ENCODE measurements around the gene HMCN1.
"Not testable (repeated sequence)": the region's sequence is repeated elsewhere in the genome, so short reads cannot be mapped to it uniquely, and the experiment has no call there.

The HMCN1 gene

DNA sequence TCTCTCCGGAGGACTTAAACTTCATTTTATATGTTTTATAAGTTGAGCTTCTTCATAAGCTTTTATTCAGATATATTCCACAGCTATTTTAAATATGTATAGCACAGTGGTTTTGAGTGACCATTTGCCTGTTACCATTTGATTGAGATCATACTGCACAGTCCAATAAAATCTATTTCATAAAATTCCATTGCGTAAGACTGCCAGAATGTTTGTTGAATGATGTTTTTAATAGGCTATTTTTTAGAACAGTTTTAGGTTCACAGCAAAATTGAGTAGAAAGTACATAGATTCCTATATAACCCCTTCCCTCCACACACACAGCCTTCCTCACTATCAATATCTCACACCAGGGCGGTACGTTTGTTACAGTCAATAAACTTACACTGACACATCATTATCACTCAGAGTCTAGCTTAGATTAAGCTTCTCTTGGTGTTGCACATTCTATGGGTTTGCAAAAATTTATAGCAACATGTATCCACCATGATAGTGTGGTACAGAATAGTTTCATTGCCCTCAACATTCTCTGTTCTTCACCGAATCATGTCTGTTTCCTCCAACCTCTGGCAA is 433.0 kb downstream of the HMCN1 start:
- no peak for DNase-seq

DNA sequence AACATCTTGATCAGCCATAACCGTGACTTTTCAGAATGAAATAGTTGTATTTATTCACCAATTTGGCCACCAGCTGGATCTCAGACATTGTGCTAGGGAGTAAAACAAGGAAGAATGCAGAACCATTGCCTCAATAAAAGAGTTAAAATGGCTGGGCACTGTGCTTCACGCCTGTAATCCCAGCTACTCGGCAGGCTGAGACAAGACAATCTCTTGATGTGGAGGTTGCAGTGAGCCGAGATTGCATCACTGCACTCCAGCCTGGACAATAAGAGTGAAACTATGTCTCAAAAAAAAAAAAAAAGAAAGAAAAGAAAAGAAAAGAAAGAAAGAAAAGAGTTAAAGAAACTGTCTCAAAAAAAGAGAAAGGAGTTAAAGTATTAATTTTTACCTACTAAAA is 441.4 kb downstream of the HMCN1 start:
- DNase-seq = no peak

DNA sequence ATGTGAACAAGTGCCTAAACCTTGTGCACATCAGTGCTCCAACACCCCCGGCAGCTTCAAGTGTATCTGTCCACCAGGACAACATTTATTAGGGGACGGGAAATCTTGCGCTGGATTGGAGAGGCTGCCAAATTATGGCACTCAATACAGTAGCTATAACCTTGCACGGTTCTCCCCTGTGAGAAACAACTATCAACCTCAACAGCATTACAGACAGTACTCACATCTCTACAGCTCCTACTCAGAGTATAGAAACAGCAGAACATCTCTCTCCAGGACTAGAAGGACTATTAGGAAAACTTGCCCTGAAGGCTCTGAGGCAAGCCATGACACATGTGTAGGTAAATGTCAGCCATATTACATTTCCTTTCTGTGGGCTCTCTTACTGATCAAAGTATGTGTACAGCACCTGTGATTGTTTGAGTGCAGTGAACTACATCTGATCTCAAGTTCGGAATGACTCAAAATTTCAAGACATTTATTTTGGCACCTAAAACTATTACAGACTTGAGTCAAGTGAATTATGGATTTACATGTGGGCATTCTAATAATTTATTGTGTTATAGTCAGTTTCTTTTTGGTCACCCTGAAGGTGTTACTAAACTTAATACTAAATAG is 444.3 kb downstream of the HMCN1 start:
- no peak for DNase-seq

DNA sequence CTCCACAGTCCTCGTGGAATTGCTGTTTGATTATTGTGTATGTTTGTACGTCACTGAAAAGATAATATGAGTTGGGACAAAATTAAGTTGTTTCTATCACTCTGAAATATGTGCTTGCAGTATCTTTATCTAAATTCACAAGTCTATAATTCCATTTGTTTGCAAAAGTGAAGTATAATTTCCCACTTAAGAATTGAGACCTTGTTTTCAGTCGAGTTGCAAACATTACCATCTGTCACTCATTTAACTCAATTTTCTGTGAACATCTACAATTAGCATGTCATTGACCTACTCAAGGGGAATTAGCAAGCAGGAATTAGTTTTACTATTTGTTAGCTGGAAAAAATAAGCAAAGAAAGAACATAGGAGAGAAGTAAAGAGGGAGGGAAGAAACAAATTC is 445.0 kb downstream of the HMCN1 start:
- DNase-seq = no peak

DNA sequence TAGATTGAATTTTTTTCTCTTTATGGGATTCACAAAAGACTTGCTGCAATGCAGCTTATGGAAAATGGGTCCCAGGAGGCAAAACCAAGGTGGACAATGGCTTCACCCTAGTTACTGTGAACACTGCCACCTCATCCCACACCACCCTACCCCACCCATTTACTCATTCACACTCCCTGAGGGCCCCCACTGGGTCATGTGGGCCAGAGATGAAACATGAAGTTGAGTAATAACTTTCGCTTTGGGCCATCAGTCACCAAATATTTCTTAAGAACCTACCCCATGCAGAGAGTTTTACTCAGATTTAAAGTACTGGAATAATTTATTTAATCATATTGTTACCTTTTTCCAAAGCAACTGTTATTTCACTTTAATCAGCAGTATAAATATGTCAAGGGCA is 449.0 kb downstream of the HMCN1 start:
- DNase-seq = no peak

DNA sequence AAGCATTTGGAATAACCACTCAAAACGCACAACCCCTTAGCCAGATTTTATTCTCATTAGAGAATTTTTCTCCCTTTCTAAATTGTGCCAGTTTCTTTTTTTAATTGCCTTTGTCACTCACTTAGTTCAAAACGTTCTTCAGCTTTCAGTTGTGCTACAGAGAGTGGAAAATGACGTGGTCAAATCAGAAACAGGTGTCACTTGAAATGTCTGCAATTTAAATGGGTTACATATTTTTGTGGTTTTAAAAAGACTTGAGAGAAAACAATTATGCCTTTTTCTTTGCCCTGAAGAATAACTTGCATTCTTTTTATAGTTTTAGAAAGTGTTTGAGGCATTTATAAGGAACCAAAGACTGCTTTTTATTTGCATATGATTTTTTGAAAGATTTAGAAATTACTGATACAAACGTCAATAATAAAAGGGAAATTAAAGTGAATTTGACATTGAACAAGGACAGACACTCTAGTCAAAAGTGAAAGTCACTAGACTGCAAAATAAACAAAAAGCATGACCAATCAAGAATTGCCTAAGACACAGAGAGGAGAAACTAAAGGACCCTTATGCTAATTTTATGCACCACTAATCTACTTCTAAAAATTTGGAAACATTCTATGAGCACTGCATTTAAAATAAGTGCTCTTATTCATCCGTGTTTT is 449.9 kb downstream of the HMCN1 start:
- DNase-seq = no peak

DNA sequence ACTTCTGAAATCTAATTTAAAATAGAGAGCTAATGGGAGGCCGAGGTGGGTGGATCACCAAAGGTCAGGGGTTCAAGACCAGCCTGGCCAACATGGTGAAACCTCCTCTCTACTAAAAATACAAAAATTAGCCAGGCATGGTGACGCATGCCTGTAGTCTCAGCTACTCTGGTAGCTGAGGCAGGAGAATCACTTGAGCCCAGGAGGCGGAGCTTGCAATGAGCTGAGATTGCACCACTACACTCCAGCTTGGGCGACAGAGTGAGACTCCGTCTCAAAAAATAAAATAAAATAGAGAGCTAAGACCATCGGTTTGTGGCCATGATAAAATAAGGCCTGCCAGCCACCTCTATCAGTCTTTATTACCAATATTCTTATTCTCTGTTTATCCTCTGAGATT is 452.1 kb downstream of the HMCN1 start:
- not testable (repeated sequence) for DNase-seq

DNA sequence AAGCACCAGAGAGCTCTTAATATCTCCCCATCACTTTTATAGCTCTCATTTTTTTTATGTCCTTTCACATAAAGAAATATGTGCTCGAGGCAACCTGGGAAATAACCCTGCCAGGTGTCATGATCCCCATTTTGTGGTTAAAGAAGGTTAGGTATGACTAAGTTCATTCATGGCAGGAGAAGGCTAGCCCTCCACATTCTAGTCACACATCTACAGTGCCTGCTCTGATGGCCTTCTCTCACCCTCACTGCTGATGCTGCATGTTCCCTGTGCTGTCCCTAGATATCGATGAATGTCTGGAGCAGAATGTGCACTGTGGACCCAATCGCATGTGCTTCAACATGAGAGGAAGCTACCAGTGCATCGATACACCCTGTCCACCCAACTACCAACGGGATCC is 453.4 kb downstream of the HMCN1 start:
- DNase-seq = no peak

DNA sequence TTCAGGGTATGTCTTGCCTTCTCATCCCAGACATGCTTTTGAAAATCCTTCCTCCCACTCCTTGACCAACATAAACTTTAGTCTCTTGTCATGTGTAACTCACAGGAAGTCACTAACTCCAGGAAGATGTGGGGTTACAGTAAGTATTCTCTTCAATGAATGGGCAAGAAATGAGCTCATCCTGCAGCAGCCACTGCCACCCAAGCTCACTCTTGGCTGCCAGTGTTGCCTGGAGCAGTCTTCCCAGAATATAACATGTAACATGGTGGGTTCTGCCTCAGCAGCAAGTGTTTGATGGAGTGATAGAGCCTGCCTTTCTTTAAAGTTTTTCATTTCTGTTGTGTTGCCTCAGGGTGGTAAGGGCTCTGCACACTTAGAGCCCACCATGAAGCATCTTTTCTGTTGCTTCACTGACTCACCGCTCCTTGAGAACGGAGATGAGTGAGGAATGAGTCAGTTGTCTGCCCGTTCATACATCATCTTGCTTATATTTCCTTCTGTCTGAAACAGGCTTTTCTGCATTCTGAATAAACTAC is 453.9 kb downstream of the HMCN1 start:
- no peak for DNase-seq

DNA sequence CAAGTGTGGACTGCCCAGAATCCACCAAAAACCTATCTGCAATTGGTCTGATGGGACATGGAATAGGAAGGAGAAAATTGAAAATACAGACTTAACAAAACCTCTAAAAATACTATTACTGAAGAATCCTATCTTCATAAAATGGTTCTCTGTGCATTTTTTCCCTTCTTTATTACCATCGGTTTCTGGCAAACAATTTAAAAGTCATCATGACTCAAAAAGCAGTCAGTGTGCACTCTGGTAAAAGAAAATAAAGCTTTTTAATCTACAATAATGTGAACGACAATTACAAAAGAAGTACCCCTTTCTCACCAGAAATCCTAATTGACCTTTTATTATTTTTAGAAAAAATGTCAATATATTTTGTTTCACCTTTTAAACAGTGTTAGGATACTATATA is 454.5 kb downstream of the HMCN1 start:
- no peak for DNase-seq

DNA sequence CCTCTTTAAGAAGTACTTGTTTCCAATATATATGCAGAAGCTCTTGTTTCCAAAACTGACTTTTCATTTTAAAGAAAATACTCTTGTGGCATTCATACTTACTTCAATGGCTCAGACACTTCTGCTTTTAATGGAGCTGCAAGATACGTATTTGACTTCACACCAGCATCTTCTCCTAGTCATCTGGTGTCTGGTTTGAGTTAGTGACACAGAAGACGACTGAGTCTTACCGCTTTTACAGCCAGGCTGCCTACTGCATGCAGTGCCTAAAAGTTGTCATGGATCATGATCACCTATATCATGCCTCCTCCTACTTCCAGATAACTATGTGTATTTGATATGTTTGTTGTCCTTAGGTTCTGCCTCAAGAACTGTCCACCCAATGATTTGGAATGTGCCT is 455.0 kb downstream of the HMCN1 start:
- no peak for DNase-seq

DNA sequence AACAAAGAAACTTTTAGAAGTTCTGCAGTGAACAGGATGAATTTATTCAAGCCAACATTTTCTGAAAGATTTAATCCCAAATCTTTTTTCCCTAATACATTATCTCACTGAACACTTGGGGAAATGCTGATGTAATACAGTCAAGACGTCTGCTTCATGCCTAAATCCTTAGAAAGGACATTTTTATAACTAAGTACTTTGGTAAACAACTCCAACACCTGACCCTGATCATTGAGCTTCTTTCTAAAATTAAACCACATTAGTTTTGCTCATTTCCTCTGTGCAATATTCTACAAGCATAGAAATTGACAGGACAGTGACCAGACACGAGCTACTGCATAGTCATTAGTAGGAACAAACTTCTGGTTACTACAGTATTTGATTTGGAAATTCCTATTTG is 457.3 kb downstream of the HMCN1 start:
- no peak for DNase-seq

DNA sequence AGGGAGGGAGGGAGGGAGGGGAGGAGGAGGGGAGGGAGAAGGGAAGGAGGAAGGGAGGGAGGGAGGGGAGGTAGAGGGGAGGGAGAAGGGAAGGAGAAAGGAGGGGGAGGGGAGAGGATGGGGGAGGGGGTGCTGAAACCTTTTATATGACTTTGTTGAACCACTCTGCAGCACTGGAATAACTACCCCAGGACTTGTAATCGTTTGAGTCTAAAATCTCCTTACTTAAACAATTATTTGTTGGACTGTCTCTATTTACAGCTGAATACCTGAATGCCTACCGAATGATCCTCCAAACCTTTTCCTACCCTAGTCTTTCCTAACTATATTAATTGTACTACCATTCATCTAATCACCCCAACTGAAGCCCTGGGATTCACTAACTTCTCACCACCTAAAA is 459.0 kb downstream of the HMCN1 start:
- DNase-seq = no peak

DNA sequence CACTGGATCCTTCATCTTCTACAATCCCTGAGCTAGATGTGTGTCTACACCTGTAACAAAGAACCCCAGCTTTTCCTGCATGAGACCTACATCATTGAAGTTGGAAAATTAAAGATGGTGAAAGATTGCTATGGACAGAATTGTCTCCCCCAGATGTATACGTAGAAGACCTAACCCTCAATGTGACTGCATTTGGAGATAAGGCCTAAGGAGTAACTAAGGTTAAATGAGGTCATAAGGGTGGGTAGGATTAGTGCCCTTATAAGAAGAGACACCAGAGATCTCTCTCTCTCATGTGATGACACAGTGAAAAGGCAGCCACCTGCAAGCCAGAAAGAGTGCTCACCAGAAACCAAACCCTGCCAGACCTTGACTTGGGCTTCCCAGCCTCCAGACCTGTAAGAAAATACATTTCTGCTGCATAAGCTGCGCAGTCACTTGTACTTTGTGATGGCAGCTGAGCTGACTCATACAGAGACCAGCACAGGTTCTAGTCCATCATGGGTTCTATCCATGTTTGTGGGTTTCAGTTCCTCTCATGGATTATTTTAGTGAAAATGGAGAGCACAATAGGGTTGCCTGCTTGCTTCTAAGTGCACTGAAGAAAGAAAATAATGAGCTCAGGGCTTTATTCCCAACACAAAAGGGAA is 460.0 kb downstream of the HMCN1 start:
- DNase-seq = no peak

DNA sequence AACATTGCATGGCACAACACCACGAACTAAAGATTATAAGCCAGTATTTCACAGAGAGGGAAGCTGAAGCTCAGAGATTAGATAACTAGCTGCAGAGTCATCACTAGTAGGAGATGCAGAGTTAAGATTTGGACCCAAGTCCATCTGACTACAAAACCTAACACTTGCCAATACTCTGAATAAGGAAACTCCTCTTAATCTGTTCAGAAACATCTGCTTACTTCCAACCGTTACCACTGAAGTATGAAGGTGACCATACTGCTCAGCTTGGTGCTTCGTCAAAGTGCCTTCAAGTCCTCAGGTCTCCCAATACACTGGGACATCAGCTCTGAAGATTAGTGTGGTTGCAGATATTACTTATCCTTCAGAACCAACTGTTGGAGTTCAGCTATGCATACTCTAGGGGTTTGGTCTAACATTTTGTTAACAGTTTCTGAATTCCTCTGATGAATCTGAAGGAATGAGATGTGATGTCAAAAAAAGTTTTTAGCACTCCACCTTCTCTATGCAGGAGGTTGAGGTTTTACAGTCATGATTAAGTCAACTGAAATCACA is 461.3 kb downstream of the HMCN1 start:
- DNase-seq = no peak

DNA sequence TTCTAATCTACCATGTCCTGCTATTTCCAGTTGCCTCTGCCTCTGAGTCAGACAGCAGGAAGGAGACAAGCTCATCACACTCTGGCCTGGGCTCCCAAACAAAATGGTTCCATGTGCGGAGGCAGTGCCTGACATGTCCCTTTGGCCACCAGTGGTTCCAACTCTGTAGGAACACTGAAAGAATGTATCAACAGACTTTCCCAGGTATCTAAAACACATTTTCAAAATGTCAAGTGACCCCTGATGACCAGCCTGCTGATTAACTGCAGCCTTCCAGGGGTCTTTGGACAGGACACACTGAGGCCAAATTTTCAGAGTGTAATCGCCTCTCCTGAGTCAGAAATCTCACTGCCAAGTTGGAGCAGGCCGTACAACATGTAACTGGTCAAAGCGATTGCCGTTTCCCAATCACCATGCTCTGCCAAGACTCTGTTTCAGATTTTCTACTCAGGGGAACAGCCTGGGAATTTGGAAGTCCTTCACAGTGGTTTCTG is 468.1 kb downstream of the HMCN1 start:
- DNase-seq = no peak

DNA sequence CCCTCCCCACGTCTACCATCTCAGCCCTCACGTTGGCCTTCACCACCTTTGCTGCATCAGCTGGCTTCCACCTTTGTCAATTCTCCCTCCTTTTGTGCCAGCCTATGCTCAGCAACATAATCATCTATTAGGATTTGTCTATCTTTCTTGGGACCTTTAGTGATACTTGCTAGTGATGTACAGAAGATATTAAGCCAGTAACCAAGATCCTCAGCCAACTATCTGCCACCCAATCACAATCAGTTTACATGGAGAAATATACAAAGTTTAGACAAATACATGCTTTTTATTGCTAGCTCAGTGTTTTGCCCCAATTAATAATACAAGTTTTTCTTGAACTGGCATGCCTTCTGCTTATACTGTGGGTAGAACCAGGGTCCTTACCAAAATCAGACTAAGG is 468.6 kb downstream of the HMCN1 start:
- no peak for DNase-seq

DNA sequence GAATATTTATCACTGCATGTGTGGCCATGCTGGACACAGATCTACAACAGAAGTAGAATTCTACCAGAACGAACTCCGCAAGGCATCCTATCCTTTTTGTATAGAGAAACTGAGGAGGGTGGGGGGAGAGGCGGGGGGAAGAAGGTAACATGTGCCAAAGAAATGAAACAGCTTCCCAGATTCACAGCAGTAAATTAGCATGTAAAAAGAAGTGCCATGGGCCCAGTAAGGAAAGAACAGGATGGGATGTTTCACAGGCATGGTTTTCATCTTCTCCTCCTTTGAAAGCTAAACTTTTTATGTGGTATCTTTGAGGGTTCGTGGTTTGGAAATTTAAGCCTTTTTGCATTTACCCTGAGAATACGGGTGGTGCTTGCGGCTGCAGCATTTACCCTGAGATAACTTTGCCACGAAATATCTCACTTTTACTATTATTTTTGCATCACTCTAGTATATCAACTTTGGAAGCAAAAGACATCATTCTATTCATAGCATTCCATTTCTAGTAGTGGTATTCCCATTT is 471.9 kb downstream of the HMCN1 start:
- no peak for DNase-seq

DNA sequence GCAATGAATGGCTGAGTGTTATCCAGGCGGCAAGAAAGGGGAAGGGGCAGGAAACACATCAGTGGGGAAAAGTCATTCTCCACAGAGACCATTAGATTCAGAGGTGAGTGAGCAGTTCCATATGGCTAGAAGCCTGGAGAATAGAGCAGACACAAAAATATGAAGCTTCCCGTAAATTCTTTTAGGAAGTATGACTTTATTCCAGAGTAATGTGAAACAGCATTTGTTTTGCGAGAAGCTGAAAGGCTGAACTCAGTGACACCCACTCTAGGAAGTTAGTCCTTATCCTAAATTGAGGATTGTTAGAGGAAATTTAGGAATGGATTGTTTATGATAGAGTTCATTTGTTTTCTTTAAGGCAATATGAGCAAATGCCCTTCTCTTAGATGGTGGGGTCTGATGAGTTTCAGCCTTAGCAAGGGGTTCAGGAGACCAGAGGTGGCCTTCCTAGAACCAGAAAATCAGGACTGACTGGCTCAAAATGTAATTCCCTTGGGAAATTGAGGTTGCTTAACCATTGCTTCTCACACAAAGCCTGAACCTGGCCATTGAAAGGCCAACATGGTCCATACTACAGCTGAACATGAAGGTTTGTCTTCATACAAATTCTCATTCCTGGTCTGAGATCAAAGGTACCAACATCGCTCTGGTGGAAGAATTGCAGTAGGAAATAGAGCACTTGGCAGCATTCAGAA is 473.3 kb downstream of the HMCN1 start:
- DNase-seq = no peak

DNA sequence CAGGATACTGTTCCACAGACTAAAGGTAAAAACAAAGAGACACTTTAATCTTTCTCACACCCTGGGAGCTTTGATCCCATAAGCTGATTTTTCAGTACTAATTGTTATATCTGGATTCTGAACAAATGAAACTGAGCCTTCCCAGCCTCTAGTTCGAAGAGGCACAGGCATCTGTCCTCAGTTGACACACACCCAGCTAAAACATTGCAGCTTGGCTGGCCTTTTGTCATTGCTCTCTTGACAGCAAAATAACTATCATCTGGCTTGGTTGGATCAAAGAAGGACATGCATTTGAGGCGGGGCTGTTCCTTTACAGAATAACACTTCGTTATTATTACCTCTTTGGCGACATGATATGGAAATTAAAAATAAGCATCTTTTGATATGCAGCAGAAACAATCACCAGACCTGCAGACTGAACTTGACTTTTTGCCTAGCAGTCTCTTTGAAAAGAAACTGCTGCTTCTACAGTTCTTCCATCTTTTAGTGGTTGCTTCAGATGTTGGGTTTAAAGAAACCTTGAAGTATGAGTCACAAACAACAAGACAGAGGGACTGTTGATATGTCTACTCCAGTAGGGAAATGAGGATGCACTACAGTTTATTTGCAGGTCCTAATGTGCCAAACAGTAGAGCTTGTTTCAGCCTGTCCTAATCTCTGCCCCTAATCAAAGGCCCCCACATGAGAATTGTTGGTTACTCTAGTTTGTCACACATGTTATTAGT is 474.4 kb downstream of the HMCN1 start:
- no peak for DNase-seq

DNA sequence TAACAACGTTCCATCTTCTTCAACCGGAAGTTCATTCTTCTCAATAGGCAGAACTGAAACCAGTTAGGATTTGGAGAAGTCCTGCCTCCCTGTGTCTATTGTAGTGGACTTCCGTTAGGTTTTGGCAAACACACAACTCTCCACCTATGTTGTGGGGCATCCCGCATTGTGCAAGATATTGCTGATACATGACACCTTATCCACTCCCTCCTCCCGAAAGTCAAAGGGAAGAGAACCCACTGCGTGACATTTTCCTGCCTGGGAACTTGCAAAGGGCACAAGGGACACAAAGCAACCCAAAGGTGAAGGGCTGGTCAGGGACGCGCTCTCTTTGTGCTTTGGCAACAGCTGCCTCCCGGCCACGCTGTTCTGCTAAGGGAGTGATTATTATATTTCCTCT is 476.1 kb downstream of the HMCN1 start:
- DNase-seq = no peak

DNA sequence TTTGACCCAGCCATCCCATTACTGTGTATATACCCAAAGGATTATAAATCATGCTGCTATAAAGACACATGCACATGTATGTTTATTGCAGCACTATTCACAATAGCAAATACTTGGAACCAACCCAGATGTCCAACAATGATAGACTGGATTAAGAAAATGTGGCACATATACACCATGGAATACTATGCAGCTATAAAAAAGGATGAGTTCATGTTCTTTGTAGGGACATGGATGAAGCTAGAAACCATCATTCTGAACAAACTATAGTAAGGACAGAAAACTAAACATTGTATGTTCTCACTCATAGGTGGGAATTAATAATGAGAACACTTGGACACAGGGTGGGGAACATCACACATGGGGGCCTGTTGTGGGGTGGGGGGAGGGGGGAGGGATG is 477.4 kb downstream of the HMCN1 start:
- not testable (repeated sequence) for DNase-seq
